ENCODE results near the gene TMIGD2.
"Not testable (repeated sequence)": the region's sequence is repeated elsewhere in the genome, so short reads cannot be mapped to it uniquely, and the experiment has no call there.

TMIGD2 gene

DNA sequence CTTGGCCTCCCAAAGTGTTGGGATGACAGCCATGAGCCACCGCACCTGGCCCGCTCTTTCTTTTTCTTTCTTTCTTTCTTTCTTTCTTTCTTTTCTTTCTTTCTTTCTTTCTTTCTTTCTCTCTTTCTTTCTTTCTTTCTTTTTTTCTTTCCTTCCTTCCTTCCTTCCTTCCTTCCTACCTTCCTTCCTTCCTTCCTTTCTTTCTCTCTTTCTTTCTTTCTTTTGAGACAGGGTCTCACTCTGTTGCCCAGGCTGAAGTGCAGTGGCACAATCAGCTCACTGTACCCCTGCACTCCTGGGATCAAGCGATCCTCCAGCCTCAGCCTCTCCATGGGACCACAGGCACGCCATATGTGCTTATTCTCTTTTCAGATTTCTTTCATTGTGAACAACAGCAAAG, 16.0 kb downstream of the TMIGD2 start:
- not testable (repeated sequence) for H4K5ac ChIP-seq (ENCODE audit: low read length); H2AK5ac ChIP-seq (ENCODE audit: low read length); H3K18ac ChIP-seq (ENCODE audit: low read length); H3K79me1 ChIP-seq (ENCODE audit: low read length); H3K9ac ChIP-seq (ENCODE audit: low read length); H3K4me1 ChIP-seq (ENCODE audit: control insufficient read depth, low read depth, low read length); H2BK120ac ChIP-seq (ENCODE audit: low read depth, low read length); H3K36me3 ChIP-seq (ENCODE audit: control insufficient read depth, insufficient read depth, low read length); H3K4me3 ChIP-seq (ENCODE audit: low read length); DNase-seq; H3K79me2 ChIP-seq (ENCODE audit: control insufficient read depth, insufficient read depth, low read length); H2BK5ac ChIP-seq (ENCODE audit: low read length); H3K56ac ChIP-seq (ENCODE audit: low read length); H4K8ac ChIP-seq (ENCODE audit: low read depth, low read length); H3K23ac ChIP-seq (ENCODE audit: low read length); H3K4me2 ChIP-seq (ENCODE audit: low read length); H3K27ac ChIP-seq (ENCODE audit: low read depth, low read length); H3K4ac ChIP-seq (ENCODE audit: low read depth, low read length); H3K27me3 ChIP-seq (ENCODE audit: insufficient read depth, low read length, poor library complexity); H2BK15ac ChIP-seq (replicated peaks; ENCODE audit: low read depth)
- WGBS (ENCODE audit: extremely low coverage, insufficient coverage, low lambda C conversion rate) = no CpG with 5 or more reads among the region's 4 CpGs

DNA sequence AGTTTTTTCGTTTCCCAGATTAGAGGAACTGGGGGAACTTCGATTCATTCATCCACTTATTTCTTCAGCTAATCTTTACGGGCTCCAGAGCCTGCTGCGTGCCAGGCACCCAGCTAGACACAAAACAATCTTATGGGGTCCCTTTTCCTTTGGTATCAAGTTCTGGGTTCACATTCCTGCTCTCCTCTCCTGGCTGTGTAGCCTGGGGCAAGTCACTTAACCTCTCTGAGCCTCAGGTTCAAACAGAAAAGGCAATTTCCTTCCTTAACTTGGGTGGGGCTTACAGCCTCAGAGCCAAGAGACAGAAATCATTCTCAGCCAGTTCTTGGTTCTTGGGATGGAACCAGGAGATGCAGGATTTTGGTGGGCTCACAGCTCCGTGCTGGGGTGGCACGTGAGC, 17.2 kb downstream of the TMIGD2 start:
- no peak overlapping the region for H3K23ac ChIP-seq (ENCODE audit: low read length)
- H3K18ac ChIP-seq (ENCODE audit: low read length) = no peak overlapping the region
- H3K36me3 ChIP-seq (ENCODE audit: control insufficient read depth, insufficient read depth, low read length) = no peaks in the 10 kb centered on the region
- no peak overlapping the region for H2AK5ac ChIP-seq (ENCODE audit: low read length)
- H3K4me2 ChIP-seq (ENCODE audit: low read length) = no peak overlapping the region
- peaks cover 4% of the 10 kb centered on the region for H3K27me3 ChIP-seq (ENCODE audit: insufficient read depth, low read length, poor library complexity)
- no peak overlapping the region for H2BK15ac ChIP-seq (replicated peaks; ENCODE audit: low read depth)
- no peaks in the 10 kb centered on the region for H3K4me1 ChIP-seq (ENCODE audit: control insufficient read depth, low read depth, low read length)
- H3K56ac ChIP-seq (ENCODE audit: low read length) = no peak overlapping the region
- H3K4ac ChIP-seq (ENCODE audit: low read depth, low read length) = no peak overlapping the region
- no peak overlapping the region for H3K9ac ChIP-seq (ENCODE audit: low read length)
- H3K4me3 ChIP-seq (ENCODE audit: low read length) = no peak overlapping the region
- no peak overlapping the region for H3K27ac ChIP-seq (ENCODE audit: low read depth, low read length)
- no peak overlapping the region for H4K5ac ChIP-seq (ENCODE audit: low read length)
- no peak for DNase-seq
- H2BK120ac ChIP-seq (ENCODE audit: low read depth, low read length) = no peak overlapping the region
- H3K79me1 ChIP-seq (ENCODE audit: low read length) = no peaks in the 10 kb centered on the region
- WGBS (ENCODE audit: extremely low coverage, insufficient coverage, low lambda C conversion rate) = no CpG with 5 or more reads among the region's 6 CpGs
- no peak overlapping the region for H2BK5ac ChIP-seq (ENCODE audit: low read length)
- H4K8ac ChIP-seq (ENCODE audit: low read depth, low read length) = no peak overlapping the region
- no peaks in the 10 kb centered on the region for H3K79me2 ChIP-seq (ENCODE audit: control insufficient read depth, insufficient read depth, low read length)

DNA sequence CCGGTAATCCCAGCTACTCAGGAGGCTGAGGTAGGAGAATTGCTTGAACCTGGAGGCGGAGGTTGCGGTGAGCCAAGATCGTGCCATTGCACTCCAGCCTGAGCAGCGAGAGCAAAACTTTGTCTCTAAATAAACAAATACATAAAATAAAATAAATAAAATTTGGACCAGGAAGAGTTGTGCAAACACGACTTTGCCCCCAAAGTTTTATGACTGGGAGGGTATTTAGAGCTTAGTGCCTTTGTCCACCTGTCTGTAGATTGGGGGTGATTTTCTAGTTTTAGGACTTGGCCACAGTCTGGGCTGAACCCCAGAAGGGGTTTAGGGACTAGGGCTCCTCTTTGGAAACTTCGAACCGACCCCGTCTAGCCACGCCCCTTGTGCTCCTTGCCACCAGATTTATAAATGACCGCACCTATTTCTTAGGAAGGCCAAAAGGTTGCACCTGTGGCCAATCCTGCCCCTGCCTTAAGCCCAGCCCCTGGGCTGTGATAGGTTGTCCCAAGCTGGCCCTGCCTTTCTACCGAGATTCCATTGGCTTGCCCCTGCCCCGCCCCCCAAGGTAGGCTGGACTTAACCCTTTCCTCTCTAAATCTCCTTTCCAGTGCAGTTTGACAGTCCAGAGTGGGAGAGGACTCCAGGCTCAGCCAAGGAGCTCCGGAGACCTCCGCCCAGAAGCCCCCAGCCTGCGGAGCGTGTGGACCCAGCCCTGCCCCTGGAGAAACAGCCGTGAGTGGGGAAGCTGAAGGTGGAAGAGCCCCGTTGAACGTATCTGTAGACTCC, 17.8 kb downstream of the TMIGD2 start:
- Histone ChIP-seq H2BK15ac (replicated peaks; ENCODE audit: low read depth) (no peak overlapping the region), H2BK120ac (ENCODE audit: low read depth, low read length) (no peak overlapping the region), H3K27ac (ENCODE audit: low read depth, low read length) (no peak overlapping the region), H2AK5ac (ENCODE audit: low read length) (no peak overlapping the region), H2BK5ac (ENCODE audit: low read length) (no peak overlapping the region), H3K79me2 (ENCODE audit: control insufficient read depth, insufficient read depth, low read length) (no peaks in the 10 kb centered on the region), H4K5ac (ENCODE audit: low read length) (no peak overlapping the region), H3K18ac (ENCODE audit: low read length) (no peak overlapping the region), H3K4me2 (ENCODE audit: low read length) (no peak overlapping the region), H3K36me3 (ENCODE audit: control insufficient read depth, insufficient read depth, low read length) (no peaks in the 10 kb centered on the region), H4K8ac (ENCODE audit: low read depth, low read length) (no peak overlapping the region), H3K23ac (ENCODE audit: low read length) (no peak overlapping the region), H3K27me3 (ENCODE audit: insufficient read depth, low read length, poor library complexity) (peaks cover 8% of the 10 kb centered on the region), H3K4ac (ENCODE audit: low read depth, low read length) (no peak overlapping the region), H3K79me1 (ENCODE audit: low read length) (no peaks in the 10 kb centered on the region), H3K56ac (ENCODE audit: low read length) (no peak overlapping the region), H3K4me3 (ENCODE audit: low read length) (no peak overlapping the region), H3K4me1 (ENCODE audit: control insufficient read depth, low read depth, low read length) (no peaks in the 10 kb centered on the region), H3K9ac (ENCODE audit: low read length) (no peak overlapping the region)
- WGBS (ENCODE audit: extremely low coverage, insufficient coverage, low lambda C conversion rate) = no CpG with 5 or more reads among the region's 20 CpGs
- peak; percentile 88 for DNase-seq

DNA sequence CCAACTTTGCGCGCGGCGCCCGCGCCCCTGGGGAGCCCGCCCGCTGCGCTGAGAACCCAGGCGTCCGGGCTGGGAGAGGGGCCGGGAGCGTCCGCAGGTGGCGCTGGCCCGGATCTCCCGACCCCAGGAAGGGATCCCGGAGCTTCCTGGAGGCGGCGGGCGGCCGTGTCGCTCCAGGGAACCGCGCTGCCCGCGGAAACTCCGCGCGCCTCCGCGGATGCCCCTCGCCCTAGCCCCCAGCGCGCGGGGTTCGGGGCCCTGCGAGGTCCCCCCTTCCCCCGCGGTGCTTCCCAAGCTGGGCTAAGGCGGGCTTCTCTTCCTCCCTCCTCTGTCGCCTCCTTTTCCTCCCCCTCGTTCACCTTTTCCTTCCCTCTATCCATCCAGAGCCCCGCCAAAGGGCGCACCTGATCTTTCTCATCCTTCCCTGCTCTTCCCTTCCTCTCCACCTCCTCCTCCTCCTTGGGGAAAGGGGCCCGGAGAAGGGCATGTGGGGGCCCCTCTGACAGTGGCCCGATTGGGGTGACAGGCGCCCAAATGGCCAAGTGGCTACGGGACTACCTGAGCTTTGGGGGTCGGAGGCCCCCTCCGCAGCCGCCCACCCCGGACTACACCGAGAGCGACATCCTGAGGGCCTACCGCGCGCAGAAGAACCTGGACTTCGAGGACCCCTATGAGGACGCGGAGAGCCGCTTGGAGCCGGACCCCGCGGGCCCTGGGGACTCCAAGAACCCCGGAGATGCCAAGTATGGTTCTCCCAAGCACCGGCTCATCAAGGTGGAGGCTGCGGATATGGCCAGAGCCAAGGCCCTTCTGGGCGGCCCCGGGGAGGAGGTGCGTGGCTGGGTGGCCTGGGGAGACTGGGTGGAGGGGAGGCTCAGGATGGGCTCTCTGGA, 22.4 kb downstream of the TMIGD2 start:
- Histone ChIP-seq H4K5ac (ENCODE audit: low read length) (no peak overlapping the region), H3K4ac (ENCODE audit: low read depth, low read length) (no peak overlapping the region), H3K4me1 (ENCODE audit: control insufficient read depth, low read depth, low read length) (no peaks in the 10 kb centered on the region), H2BK5ac (ENCODE audit: low read length) (no peak overlapping the region), H3K56ac (ENCODE audit: low read length) (peak overlapping the region; percentile 72), H3K27ac (ENCODE audit: low read depth, low read length) (no peak overlapping the region), H3K23ac (ENCODE audit: low read length) (no peak overlapping the region), H3K27me3 (ENCODE audit: insufficient read depth, low read length, poor library complexity) (peaks cover 8% of the 10 kb centered on the region), H3K4me2 (ENCODE audit: low read length) (peak overlapping the region; percentile 64), H3K79me2 (ENCODE audit: control insufficient read depth, insufficient read depth, low read length) (no peaks in the 10 kb centered on the region), H3K18ac (ENCODE audit: low read length) (peak overlapping the region; percentile 34), H3K79me1 (ENCODE audit: low read length) (no peaks in the 10 kb centered on the region), H2BK120ac (ENCODE audit: low read depth, low read length) (no peak overlapping the region), H2AK5ac (ENCODE audit: low read length) (no peak overlapping the region), H4K8ac (ENCODE audit: low read depth, low read length) (no peak overlapping the region), H3K4me3 (ENCODE audit: low read length) (peak overlapping the region; percentile 24), H3K36me3 (ENCODE audit: control insufficient read depth, insufficient read depth, low read length) (no peaks in the 10 kb centered on the region), H3K9ac (ENCODE audit: low read length) (peak overlapping the region; percentile 45), H2BK15ac (replicated peaks; ENCODE audit: low read depth) (no peak overlapping the region)
- no peak for DNase-seq
- no CpG with 5 or more reads among the region's 71 CpGs for WGBS (ENCODE audit: extremely low coverage, insufficient coverage, low lambda C conversion rate)

DNA sequence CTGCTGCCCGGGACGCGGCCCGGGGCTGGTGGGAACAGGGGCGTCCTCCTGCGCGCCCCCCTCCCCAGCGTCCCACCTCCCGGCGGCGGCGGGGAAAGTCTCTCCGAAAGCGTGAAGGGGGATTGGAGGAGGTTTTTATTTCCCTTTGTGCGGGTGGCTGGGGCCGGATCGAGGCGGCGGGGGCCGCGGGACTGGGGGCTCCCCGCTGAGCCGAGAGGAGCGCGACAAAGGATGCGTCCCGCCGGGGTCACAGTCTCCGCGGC, 23.0 kb downstream of the TMIGD2 start:
- no peak for DNase-seq
- Histone ChIP-seq H3K9ac (ENCODE audit: low read length) (peak overlapping the region; percentile 45), H4K8ac (ENCODE audit: low read depth, low read length) (no peak overlapping the region), H3K4ac (ENCODE audit: low read depth, low read length) (no peak overlapping the region), H2BK120ac (ENCODE audit: low read depth, low read length) (no peak overlapping the region), H2AK5ac (ENCODE audit: low read length) (no peak overlapping the region), H3K56ac (ENCODE audit: low read length) (peak overlapping the region; percentile 72), H3K4me1 (ENCODE audit: control insufficient read depth, low read depth, low read length) (no peaks in the 10 kb centered on the region), H3K27me3 (ENCODE audit: insufficient read depth, low read length, poor library complexity) (peaks cover 8% of the 10 kb centered on the region), H3K27ac (ENCODE audit: low read depth, low read length) (no peak overlapping the region), H3K18ac (ENCODE audit: low read length) (peak overlapping the region; percentile 47), H4K5ac (ENCODE audit: low read length) (no peak overlapping the region), H2BK15ac (replicated peaks; ENCODE audit: low read depth) (no peak overlapping the region), H3K4me2 (ENCODE audit: low read length) (peak overlapping the region; percentile 64), H3K36me3 (ENCODE audit: control insufficient read depth, insufficient read depth, low read length) (no peaks in the 10 kb centered on the region), H3K23ac (ENCODE audit: low read length) (no peak overlapping the region), H3K4me3 (ENCODE audit: low read length) (peak overlapping the region; percentile 24), H3K79me1 (ENCODE audit: low read length) (no peaks in the 10 kb centered on the region), H2BK5ac (ENCODE audit: low read length) (no peak overlapping the region), H3K79me2 (ENCODE audit: control insufficient read depth, insufficient read depth, low read length) (no peaks in the 10 kb centered on the region)
- WGBS (ENCODE audit: extremely low coverage, insufficient coverage, low lambda C conversion rate) = no CpG with 5 or more reads among the region's 30 CpGs

Measured in mesendoderm (in vitro differentiated cells).